Endometrial microvascular endothelial cells (primary cell): ENCODE measurements around the gene MRPL32. TPM values are rescaled to one million over a fixed set of nuclear protein-coding genes. Genes with fewer than 3 reads are reported as not detected.

Experiments
- in situ Hi-C: cut with HindIII; loops from 2 replicates; pipeline ENCODE4 v1.10.0; 2017; ENCODE audit warnings: low sequenced_read_pairs, low pct_unique_long_range_greater_than_20kb; ENCODE audit errors: inconsistent ontology term
- total RNA-seq: library from RNA; depleted of rRNA; stranded (reverse); fragments of >200 nt; gene quantifications from one replicate; pipeline ENCODE4 v1.2.3, GENCODE V29; 2015; ENCODE audit errors: inconsistent ontology term

The MRPL32 gene
- total RNA-seq, 1 donor from 2014 or later = 89.2 TPM

- in situ Hi-C loops = no loop called here
Measured at GRCh38 chr7:42924223-42924838, 7.8 kb upstream of the MRPL32 start.

DNA sequence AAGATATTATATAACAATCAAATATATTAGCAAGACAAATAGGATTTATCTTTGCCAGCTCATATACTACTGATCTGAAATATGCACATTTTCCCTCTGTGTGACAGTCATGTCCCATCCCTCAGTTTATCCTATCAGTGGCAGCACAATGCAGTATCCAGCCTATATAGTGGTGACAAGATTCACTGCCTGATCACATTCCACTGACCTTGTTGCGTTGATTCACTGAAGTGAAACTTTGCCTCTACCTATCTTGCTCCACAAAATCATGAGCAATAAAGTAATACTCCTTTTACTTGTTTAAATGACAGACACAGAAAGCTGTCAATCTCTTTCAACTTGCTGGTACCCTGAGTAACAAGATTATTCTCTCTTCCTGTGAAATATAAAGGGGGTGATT is 6.5 kb upstream of the MRPL32 start:
- in situ Hi-C loops = no loop called here

- in situ Hi-C loops = no loop called here
Measured at GRCh38 chr7:42926204-42926603, 6.0 kb upstream of the MRPL32 start.

GRCh38 chr7:42928754-42929153 is 3.4 kb upstream of the MRPL32 start:
- in situ Hi-C loops = no loop called here

DNA sequence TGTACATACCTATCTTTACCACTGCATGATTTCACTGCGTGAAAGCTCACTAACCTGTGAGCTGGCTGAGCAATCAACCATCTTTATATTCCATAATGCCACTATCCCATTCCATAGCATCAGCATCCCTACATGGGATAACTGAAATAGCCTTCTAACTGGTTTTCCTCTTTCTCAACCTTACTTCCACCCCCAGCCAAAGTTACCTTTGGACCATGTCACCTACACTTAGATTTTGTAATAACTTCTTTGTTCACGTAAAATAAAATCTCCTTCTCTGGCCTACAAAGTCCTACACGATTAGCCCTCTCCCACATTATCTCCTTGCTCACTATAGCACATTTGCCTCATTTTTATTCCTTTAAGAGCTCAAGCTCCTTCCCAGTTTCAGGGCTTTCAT is 2.7 kb upstream of the MRPL32 start:
- in situ Hi-C loops = no loop called here

DNA sequence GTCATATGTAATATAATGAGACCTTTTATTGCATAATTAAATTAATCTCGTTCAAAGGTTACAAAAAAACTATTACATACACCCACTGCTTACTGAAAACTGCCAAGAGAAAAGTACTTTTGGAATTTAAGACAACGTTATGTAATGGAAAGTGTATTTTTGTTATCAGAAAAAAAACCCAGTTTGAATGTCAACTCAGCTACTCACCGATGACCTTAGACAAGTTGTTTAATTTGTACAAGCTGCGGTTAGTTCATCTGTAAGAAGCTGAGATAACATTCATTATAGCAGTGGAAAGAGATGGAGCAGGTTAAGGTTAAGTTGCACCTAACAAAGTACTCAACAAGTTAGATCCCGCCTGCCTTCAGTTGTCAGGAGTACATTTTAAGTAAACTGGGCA is 1.3 kb upstream of the MRPL32 start:
- in situ Hi-C loops = no loop called here

DNA sequence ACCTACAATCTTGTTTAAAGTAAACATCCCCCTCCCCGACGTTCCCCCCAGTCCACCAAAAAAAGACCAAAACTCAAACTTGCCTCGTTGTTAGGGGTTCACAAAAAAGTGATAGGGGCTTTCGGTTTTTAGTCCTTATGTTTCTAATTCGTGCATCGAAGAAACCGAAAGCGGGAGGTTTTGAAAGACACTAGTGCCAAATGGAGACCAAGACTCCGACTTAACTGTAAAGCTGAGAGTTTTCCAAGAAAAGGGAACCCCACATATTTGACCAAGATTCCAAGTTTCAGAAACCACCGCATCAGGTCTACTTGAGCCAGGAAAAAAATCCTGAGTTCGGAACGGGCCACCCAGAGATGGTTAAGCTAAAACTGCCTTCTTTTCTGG is 736 bp upstream of the MRPL32 start:
- in situ Hi-C loops = no loop called here

- in situ Hi-C loops = no loop called here
Measured at GRCh38 chr7:42932811-42933591, 825 bp downstream of the MRPL32 start.

DNA sequence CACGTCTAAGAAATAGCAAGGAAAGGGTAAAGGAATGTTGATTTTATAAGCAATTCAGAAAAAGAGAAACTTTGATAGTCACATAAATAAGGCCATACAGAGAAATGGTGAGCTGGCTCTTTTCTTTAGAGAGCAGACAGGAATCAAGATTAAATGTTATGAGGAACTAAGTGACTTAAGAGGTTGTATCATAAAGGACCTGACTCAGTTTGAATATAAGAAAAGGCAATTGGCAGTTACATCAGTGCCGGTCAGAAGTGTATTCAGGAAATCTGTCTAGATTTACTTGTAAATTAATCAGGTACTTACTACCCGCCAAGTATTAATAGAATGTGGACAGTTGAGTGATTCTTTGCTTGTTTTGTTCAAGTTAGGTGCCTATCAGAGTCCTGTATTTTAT is 2.1 kb downstream of the MRPL32 start:
- in situ Hi-C loops = no loop called here

DNA sequence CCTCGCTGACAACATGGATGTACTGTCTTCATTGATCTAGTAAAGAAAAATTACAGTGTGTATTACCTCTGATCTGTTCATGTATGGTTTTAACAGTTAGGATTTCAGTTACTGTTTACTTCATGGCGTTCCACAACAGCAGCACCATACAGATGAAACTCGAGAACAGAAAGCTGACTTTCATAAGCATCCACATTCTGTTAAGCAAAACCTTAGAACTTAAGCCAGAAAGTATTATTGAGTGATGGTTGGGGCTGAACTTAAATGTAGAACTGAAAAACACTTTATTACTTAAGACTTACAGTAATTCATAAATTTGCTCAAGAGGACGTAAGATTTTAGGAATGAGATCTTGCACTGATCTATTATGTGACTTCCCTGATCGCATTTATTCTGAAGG is 3.7 kb downstream of the MRPL32 start:
- in situ Hi-C loops = no loop called here

GRCh38 chr7:42939457-42940240 is 7.5 kb downstream of the MRPL32 start:
- in situ Hi-C loops = no loop called here

DNA sequence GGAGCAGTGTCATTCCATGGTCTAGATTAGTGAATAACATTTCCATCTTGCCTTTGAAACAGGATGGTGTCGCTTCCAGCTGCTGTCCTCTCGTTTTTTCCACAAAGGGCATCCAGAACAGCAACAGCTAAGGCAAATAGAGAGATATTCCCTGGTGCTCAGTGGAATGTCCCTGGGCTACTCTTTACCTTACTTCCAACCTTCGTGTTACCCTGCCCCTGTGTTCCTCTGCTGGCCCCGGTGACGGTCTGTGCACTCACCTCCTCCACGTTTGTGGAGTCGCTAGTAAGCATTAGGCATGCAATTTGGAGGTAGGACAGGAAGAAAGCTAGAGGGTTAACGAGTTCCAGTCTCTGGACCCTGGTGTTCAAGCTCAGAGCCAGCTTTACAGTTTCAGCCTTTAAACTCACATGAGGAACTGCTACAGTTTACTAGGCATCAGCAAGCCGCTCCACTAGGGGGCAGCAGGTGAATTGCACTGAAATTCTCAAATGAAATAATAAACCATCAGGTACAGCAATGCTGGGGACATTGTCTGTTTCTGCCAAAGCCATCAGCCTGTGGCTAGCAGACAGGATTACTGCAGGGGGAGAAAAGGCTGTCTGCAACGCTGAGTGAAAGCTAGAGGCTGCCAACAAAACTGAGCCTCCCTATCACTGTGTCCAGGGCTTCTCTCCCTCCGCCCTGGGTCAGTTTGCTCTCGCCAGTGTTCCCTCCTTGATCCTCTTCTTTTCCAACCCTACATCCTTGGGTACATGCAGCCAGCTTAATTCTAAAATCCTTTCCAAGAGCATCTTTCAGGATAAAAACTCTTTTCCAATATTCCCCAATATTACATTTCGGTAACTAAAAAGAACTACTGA is 9.0 kb downstream of the MRPL32 start:
- in situ Hi-C loops = no loop called here

- in situ Hi-C loops = no loop called here
Measured at GRCh38 chr7:42945821-42946626, 13.8 kb downstream of the MRPL32 start.

DNA sequence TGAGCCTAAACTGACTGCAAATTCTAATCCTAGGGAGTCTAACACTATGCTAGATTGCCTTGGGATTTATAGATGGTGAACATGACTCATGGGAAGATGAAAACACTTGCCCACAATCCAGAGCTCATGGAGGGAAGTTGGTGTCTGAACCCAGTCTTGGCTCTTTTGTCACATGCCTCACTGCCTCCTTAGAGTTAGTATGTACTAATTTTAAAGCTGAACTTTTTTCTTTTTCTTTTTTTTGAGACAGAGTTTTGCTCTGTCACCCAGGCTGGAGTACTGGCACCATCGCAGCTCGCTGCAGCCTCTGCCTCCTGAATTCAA is 14.4 kb downstream of the MRPL32 start:
- in situ Hi-C loops = no loop called here

DNA sequence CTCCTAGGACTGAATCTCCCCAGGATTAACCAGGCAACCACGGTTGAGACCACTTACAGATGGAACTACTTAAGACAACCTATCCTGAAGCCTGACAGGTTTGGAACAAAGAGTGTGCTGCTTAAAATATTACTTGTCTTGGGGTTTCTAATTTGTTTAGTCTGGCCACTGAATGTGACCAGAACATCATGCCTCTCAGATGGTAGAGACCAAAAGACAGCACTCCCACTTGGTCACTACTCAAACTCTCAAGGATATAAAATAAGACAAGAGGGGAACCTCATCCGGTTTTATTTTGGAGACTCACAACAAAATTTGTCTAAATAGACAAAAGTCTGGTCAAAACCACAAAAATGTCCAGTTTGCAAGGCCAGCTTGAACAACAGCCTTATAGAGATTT is 15.3 kb downstream of the MRPL32 start:
- in situ Hi-C loops = no loop called here

- in situ Hi-C loops = no loop called here
Measured at GRCh38 chr7:42950417-42950816, 18.2 kb downstream of the MRPL32 start.

GRCh38 chr7:42952328-42952727 is 20.2 kb downstream of the MRPL32 start:
- in situ Hi-C loops = no loop called here

DNA sequence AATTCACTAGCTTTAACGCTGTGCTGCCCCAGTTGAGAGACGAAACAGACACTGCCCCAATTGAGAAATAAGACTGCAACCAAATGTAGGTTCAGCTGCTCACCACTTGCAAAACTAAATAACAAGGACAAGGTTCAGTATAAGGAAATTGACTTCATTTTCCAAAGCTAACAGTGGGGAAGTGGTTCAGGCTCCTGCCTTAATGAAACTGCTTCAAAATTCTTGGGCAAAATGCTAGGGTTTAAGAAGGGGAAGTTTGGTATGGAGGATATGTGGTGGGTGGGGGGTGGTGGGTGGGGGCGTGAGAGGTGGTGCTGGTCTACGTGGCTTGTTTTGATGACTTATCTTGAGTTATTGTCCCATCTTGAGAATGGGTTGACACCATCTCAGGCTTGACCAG is 21.8 kb downstream of the MRPL32 start:
- in situ Hi-C loops = no loop called here

- in situ Hi-C loops = no loop called here
Measured at GRCh38 chr7:42956062-42956461, 23.9 kb downstream of the MRPL32 start.
